H9 (cell line): ENCODE results near the gene WNT9A. TPM values are rescaled to one million over a fixed set of nuclear protein-coding genes. Genes with fewer than 3 reads are reported as not detected.

Experiments
- DNase-seq: peaks from one replicate; pipeline ENCODE4 v3.0.0-alpha.2; 2017
- H2AFZ ChIP-seq: one replicate; pipeline ENCODE4 v1.6.1; 2013; ENCODE audit warnings: mild to moderate bottlenecking, low read length, control low read depth, moderate library complexity
- H2AK5ac ChIP-seq: 2 replicates; pipeline ENCODE4 v1.6.1; 2013; ENCODE audit warnings: low read length, control low read depth, mixed read lengths; ENCODE audit not compliant: insufficient read length
- H2BK120ac ChIP-seq: one replicate; pipeline ENCODE4 v1.6.1; 2013; ENCODE audit warnings: low read depth, mild to moderate bottlenecking, low read length, control low read depth, inconsistent platforms; ENCODE audit not compliant: poor library complexity, severe bottlenecking
- H2BK12ac ChIP-seq: 2 replicates; pipeline ENCODE4 v1.6.1; 2013; ENCODE audit warnings: low read length, control low read depth, mixed read lengths, low read depth; ENCODE audit not compliant: insufficient read length
- H2BK15ac ChIP-seq: 2 replicates; pipeline ENCODE4 v1.6.1; 2013; ENCODE audit warnings: low read depth, low read length, control low read depth
- H2BK20ac ChIP-seq: one replicate; pipeline ENCODE4 v1.6.1; 2013; ENCODE audit warnings: low read depth, mild to moderate bottlenecking, low read length, control low read depth, inconsistent platforms; ENCODE audit not compliant: poor library complexity, severe bottlenecking
- H2BK5ac ChIP-seq: 2 replicates; pipeline ENCODE4 v1.6.1; 2013; ENCODE audit warnings: low read length, control low read depth, mixed read lengths; ENCODE audit not compliant: insufficient read length
- H3K14ac ChIP-seq: 2 replicates; pipeline ENCODE4 v1.6.1; 2013; ENCODE audit warnings: low read length, control low read depth; ENCODE audit not compliant: insufficient read depth
- H3K18ac ChIP-seq: 2 replicates; pipeline ENCODE4 v1.6.1; 2013; ENCODE audit warnings: low read depth, mild to moderate bottlenecking, mixed read lengths, low read length, control low read depth; ENCODE audit not compliant: insufficient read length
- H3K23ac ChIP-seq: 2 replicates; pipeline ENCODE4 v1.6.1; 2013; ENCODE audit warnings: low read length, control low read depth, mixed read lengths, low read depth; ENCODE audit not compliant: insufficient read length
- H3K23me2 ChIP-seq: 2 replicates; pipeline ENCODE4 v1.6.1; 2013; ENCODE audit warnings: low read depth, mild to moderate bottlenecking, mixed read lengths, low read length, control low read depth; ENCODE audit not compliant: insufficient read length, poor library complexity, severe bottlenecking
- H3K27ac ChIP-seq: 2 replicates; pipeline ENCODE4 v1.5.1; 2013; ENCODE audit warnings: low read length, control low read depth, mixed read lengths, low read depth; ENCODE audit not compliant: insufficient read length
- H3K27me3 ChIP-seq: 2 replicates; pipeline ENCODE4 v1.6.1; 2013; ENCODE audit warnings: low read length, control low read depth, inconsistent platforms; ENCODE audit not compliant: insufficient read depth
- H3K4ac ChIP-seq: 2 replicates; pipeline ENCODE4 v1.6.1; 2013; ENCODE audit warnings: low read depth, mild to moderate bottlenecking, control low read depth, inconsistent platforms, low read length, moderate library complexity
- H3K4me1 ChIP-seq: 2 replicates; pipeline ENCODE4 v1.6.1; 2013; ENCODE audit warnings: low read length, control low read depth, inconsistent platforms; ENCODE audit not compliant: insufficient read depth
- H3K4me2 ChIP-seq: 2 replicates; pipeline ENCODE4 v1.6.1; 2013; ENCODE audit warnings: low read length, control low read depth, mixed read lengths; ENCODE audit not compliant: insufficient read length, insufficient read depth
- H3K56ac ChIP-seq: 2 replicates; pipeline ENCODE4 v1.6.1; 2013; ENCODE audit warnings: low read depth, mild to moderate bottlenecking, mixed read lengths, low read length, control low read depth; ENCODE audit not compliant: insufficient read length
- H3K79me1 ChIP-seq: 2 replicates; pipeline ENCODE4 v1.6.1; 2013; ENCODE audit warnings: low read depth, mild to moderate bottlenecking, moderate library complexity, low read length, control low read depth, inconsistent platforms; ENCODE audit not compliant: insufficient read depth, poor library complexity, severe bottlenecking
- H3K79me2 ChIP-seq: 2 replicates; pipeline ENCODE4 v1.6.1; 2013; ENCODE audit warnings: low read length, control low read depth, inconsistent platforms; ENCODE audit not compliant: insufficient read depth
- H3K9ac ChIP-seq: 2 replicates; pipeline ENCODE4 v1.6.1; 2013; ENCODE audit warnings: low read length, control low read depth, mixed read lengths; ENCODE audit not compliant: insufficient read length; ENCODE audit errors: extremely low read depth
- H3K9me3 ChIP-seq: one replicate; pipeline ENCODE4 v1.6.1; 2013; ENCODE audit warnings: low read depth, low read length, inconsistent platforms; ENCODE audit not compliant: control insufficient read depth
- H3T11ph ChIP-seq: one replicate; pipeline ENCODE4 v1.6.1; 2013; ENCODE audit warnings: mild to moderate bottlenecking, low read length, control low read depth, inconsistent platforms
- H4K20me1 ChIP-seq: one replicate; pipeline ENCODE4 v1.6.1; 2013; ENCODE audit not compliant: control insufficient read depth, insufficient read length, insufficient read depth
- H4K5ac ChIP-seq: 2 replicates; pipeline ENCODE4 v1.6.1; 2013; ENCODE audit warnings: low read depth, mild to moderate bottlenecking, mixed read lengths, low read length, control low read depth; ENCODE audit not compliant: insufficient read length
- H4K8ac ChIP-seq: replicated peaks from 2 replicates; pipeline ENCODE4 v1.6.1; 2013; ENCODE audit warnings: low read length, control low read depth, mixed read lengths, low read depth; ENCODE audit not compliant: insufficient read length
- H4K91ac ChIP-seq: 2 replicates; pipeline ENCODE4 v1.6.1; 2013; ENCODE audit warnings: low read depth, mild to moderate bottlenecking, moderate library complexity, mixed read lengths, low read length, control low read depth; ENCODE audit not compliant: insufficient read length
- H3K27ac Mint-ChIP-seq, 3 experiments: 2 replicates in 2 of 3; 3 replicates in 1 of 3; pipeline ENCODE4 v1.8.0; 2020 to 2021; ENCODE audit warnings: mixed read lengths in 3 of 3, mild to moderate bottlenecking in 1 of 3, moderate library complexity in 1 of 3
- H3K27me3 Mint-ChIP-seq: 2 replicates; pipeline ENCODE4 v1.8.0; 2021; ENCODE audit warnings: low read depth, mild to moderate bottlenecking, moderate library complexity, mixed read lengths
- H3K36me3 Mint-ChIP-seq, 3 experiments: 2 replicates in 2 of 3; 3 replicates in 1 of 3; pipeline ENCODE4 v1.8.0; 2020 to 2021; ENCODE audit warnings: low read depth in 3 of 3, mixed read lengths in 3 of 3; ENCODE audit not compliant: insufficient read depth in 1 of 3
- H3K4me1 Mint-ChIP-seq, 2 experiments: 2 replicates each; pipeline ENCODE4 v1.8.0; 2020; ENCODE audit warnings: mixed read lengths in 2 of 2
- H3K4me3 Mint-ChIP-seq, 2 experiments: 2 replicates in 1 of 2; 3 replicates in 1 of 2; pipeline ENCODE4 v1.8.0; 2020 to 2021; ENCODE audit warnings: mild to moderate bottlenecking in 2 of 2, mixed read lengths in 2 of 2, moderate library complexity in 1 of 2
- H3K9me3 Mint-ChIP-seq, 2 experiments: 2 replicates in 1 of 2; 3 replicates in 1 of 2; pipeline ENCODE4 v1.8.0; 2020; ENCODE audit warnings: mild to moderate bottlenecking in 2 of 2, mixed read lengths in 2 of 2, moderate library complexity in 1 of 2
- WGBS: extraction: QIAGEN DNeasy Blood & Tissue Kit; methylation state at CpG from one replicate; pipeline ENCODE4 v1.1.7; 2013; ENCODE audit warnings: missing lambda C conversion rate, low lambda C conversion rate, mixed read lengths; ENCODE audit not compliant: insufficient read length; ENCODE audit errors: extremely low coverage; 5-methylcytosine and 5-hydroxymethylcytosine counted together
- total RNA-seq: library from RNA; stranded (reverse); gene quantifications from 2 replicates; pipeline ENCODE4 v1.2.1, GENCODE V29; 2021
- TF ChIP-seq, protein P1 (sequence below): fragments of 200-600 bp; sonication (generic); conservative IDR thresholded peaks from 3 replicates; pipeline ENCODE4 v1.8.0; 2021; ENCODE audit warnings: antibody characterized with exemption, mild to moderate bottlenecking

Gene WNT9A
- total RNA-seq, 1 experiment from 2014 or later: 0.77 TPM

DNA sequence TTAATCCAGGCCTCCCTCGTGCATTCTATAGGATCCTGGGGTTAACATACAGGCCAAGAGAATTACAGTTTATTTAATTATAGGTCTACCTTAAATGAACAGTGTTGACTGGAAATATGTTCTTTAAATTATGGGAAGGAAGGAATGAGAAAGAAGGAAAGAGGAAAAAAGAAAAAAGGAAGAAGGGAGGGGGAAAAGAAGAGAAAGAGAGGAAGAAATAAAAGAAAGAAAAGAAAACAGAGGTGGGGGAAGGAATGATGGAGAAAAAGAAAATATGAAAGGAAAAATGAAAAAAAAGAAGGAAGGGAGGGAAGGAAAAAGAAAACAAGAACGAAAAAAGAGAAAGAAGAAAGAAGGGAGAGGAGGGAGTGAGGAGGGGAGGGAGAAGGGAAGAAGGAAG is 38.5 kb downstream of the WNT9A start:
- Histone ChIP-seq H4K20me1 (no peaks in the 10 kb centered on the region), H3K23ac (no peak overlapping the region), H4K5ac (no peak overlapping the region), H2AFZ (no peak overlapping the region), H2BK15ac (no peak overlapping the region), H3K9ac (no peak overlapping the region), H2BK12ac (no peak overlapping the region), H3K4me2 (no peak overlapping the region), H3K27me3 (no peaks in the 10 kb centered on the region), H2BK120ac (no peak overlapping the region), H3K79me1 (no peaks in the 10 kb centered on the region), H3K4ac (no peak overlapping the region), H3K4me1 (peaks cover 9% of the 10 kb centered on the region), H4K91ac (no peak overlapping the region), H3K56ac (no peak overlapping the region), H3T11ph (no peak overlapping the region), H2BK20ac (no peak overlapping the region), H3K18ac (no peak overlapping the region), H3K14ac (no peak overlapping the region), H3K79me2 (no peaks in the 10 kb centered on the region), H3K9me3 (no peaks in the 10 kb centered on the region), H3K23me2 (no peaks in the 10 kb centered on the region), H4K8ac (no peak overlapping the region), H2BK5ac (no peak overlapping the region), H2AK5ac (no peak overlapping the region), H3K27ac (no peak overlapping the region)
- no peak for DNase-seq
- Mint-ChIP-seq H3K9me3 (no peaks in the 10 kb centered on the region), H3K27me3 (no peaks in the 10 kb centered on the region; the same call in 1 of the 2 replicates), H3K27ac (no peak overlapping the region), H3K36me3 (no peaks in the 10 kb centered on the region), H3K4me3 (no peak overlapping the region), H3K4me1 (peaks cover 23 to 34% of the 10 kb centered on the region in 2 experiments)
- TF ChIP-seq, protein P1, sequence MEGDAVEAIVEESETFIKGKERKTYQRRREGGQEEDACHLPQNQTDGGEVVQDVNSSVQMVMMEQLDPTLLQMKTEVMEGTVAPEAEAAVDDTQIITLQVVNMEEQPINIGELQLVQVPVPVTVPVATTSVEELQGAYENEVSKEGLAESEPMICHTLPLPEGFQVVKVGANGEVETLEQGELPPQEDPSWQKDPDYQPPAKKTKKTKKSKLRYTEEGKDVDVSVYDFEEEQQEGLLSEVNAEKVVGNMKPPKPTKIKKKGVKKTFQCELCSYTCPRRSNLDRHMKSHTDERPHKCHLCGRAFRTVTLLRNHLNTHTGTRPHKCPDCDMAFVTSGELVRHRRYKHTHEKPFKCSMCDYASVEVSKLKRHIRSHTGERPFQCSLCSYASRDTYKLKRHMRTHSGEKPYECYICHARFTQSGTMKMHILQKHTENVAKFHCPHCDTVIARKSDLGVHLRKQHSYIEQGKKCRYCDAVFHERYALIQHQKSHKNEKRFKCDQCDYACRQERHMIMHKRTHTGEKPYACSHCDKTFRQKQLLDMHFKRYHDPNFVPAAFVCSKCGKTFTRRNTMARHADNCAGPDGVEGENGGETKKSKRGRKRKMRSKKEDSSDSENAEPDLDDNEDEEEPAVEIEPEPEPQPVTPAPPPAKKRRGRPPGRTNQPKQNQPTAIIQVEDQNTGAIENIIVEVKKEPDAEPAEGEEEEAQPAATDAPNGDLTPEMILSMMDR: no peak
- 100% methylated on average over 1 of the region's 2 CpGs for WGBS
